Activated T-cell treated with anti-CD3 and anti-CD28 coated beads, Interleukin-2, amount 50 U/mL, for 72 hours (primary cell): ENCODE measurements around the gene LINC00305. TPM values are rescaled to one million over a fixed set of nuclear protein-coding genes. Genes with fewer than 3 reads are reported as not detected.

Experiments used
- ATAC-seq, 2 donors: fragments of 150-1000 bp; cut with Tn5 transposase; replicated peaks in 1 of 2; 2 replicates each; pipeline ENCODE4 v1.10.0; 2021; ENCODE audit warnings: moderate library complexity in 2 of 2, mild to moderate bottlenecking in 1 of 2
- DNase-seq, 2 donors: peaks; one replicate each; pipeline ENCODE4 v3.0.0; 2021 to 2022; ENCODE audit warnings: mixed read lengths in 1 of 2
- H3K27ac Mint-ChIP-seq: one replicate; pipeline ENCODE4 v1.8.0; 2022; ENCODE audit warnings: mild to moderate bottlenecking, moderate library complexity, mixed read lengths
- H3K27me3 Mint-ChIP-seq: one replicate; pipeline ENCODE4 v1.8.0; 2022; ENCODE audit warnings: low read depth, mixed read lengths
- H3K36me3 Mint-ChIP-seq, 2 donors: one replicate each; pipeline ENCODE4 v1.8.0; 2022; ENCODE audit warnings: mixed read lengths in 2 of 2, mild to moderate bottlenecking in 1 of 2; ENCODE audit not compliant: insufficient read depth in 2 of 2
- H3K4me1 Mint-ChIP-seq: one replicate; pipeline ENCODE4 v1.8.0; 2022; ENCODE audit warnings: low read depth, mixed read lengths
- H3K4me3 Mint-ChIP-seq, 2 donors: one replicate each; pipeline ENCODE4 v1.8.0; 2022; ENCODE audit warnings: mild to moderate bottlenecking in 2 of 2, mixed read lengths in 2 of 2, moderate library complexity in 2 of 2
- H3K9me3 Mint-ChIP-seq, 2 donors: one replicate each; pipeline ENCODE4 v1.8.0; 2022; ENCODE audit warnings: mixed read lengths in 2 of 2
- total RNA-seq, 2 donors: library from RNA; stranded (reverse); gene quantifications; one replicate each; pipeline ENCODE4 v1.2.3, GENCODE V29; 2022

LINC00305 gene
- total RNA-seq, 2 donors from 2014 or later = not detected

DNA sequence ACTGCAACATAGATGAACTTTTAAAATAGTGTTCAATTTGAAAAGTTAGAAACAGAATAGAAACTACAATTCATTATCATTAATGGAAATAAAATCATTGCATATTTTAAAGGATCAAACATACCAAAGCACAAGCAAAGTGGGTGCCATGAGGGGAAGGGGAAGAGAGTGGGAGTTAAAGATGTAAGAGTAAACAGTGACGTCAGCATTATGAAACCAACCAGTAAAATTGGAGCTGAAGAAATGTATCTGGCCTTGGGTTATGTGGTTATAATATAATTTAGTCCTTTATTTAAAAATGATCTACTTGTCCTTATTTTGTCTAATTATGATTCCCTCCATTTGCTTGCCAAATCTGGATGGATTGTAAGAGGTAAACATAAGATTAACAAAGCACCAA is 6.0 kb downstream of the LINC00305 start:
- Mint-ChIP-seq H3K9me3 (peaks cover 0 to 2% of the 10 kb centered on the region in 2 donors), H3K27ac (no peak overlapping the region), H3K4me1 (no peaks in the 10 kb centered on the region), H3K27me3 (no peaks in the 10 kb centered on the region), H3K36me3 (no peaks in the 10 kb centered on the region), H3K4me3 (no peak overlapping the region)
- DNase-seq (no peak), ATAC-seq (no peak)

DNA sequence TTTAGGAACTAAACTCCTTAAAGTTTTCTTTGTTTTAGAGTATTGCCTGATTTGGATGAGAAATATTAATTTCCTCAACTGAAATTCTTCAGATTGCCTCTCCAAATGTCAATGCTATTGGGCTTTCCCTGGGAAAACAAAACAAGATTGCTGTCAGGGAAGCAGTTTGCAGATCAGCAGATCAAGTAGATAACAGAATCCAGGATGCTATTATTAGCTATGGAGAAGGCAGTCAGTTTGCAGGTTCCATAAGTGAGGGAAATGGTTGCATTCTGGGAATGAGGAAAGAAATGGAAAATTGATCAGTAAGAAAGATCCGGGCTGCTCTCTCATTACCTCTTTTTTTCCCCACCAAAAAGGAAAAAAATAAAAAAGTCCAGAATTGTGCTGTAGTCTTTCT is 11.0 kb downstream of the LINC00305 start:
- Mint-ChIP-seq H3K27ac (no peak overlapping the region), H3K27me3 (no peaks in the 10 kb centered on the region), H3K9me3 (peaks cover 0 to 2% of the 10 kb centered on the region in 2 donors), H3K4me3 (no peak overlapping the region), H3K4me1 (no peaks in the 10 kb centered on the region), H3K36me3 (no peaks in the 10 kb centered on the region)
- ATAC-seq = no peak
- no peak for DNase-seq

DNA sequence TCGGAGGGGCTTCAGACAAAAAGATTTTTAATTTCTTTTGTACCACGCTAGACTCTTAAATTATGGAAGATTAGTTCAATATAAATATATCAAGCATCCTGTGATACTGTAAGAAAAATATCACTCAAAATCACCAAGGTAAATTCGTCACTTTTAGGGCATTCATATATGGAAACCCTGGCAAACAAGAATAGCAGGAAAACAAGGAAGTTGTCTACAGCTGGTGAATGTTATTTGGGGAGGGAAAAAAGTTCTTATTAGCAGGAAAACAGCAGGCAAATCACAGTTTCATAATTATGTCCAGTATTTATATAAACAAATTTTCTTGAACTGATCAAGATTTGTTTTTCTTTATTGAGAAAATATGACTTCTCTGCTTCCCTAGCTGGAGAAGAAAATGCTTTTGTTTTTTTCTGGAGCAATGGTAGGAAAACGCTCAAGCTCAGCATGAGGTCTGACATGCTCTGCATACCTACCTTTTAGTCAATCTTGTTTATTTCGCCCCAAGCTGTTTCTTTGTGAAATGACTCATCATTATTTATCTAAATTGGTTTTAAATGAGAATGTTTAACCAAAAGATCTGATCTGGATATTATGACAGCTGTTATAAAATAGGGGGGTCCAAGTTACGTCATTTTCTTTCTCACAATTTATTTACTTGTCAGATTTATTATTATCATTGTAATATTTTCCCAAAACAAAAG is 14.7 kb downstream of the LINC00305 start:
- ATAC-seq (no peak), DNase-seq (no peak)
- Mint-ChIP-seq H3K4me3 (no peak overlapping the region), H3K9me3 (no peaks in the 10 kb centered on the region), H3K4me1 (no peaks in the 10 kb centered on the region), H3K27me3 (no peaks in the 10 kb centered on the region), H3K27ac (no peak overlapping the region), H3K36me3 (no peaks in the 10 kb centered on the region)

DNA sequence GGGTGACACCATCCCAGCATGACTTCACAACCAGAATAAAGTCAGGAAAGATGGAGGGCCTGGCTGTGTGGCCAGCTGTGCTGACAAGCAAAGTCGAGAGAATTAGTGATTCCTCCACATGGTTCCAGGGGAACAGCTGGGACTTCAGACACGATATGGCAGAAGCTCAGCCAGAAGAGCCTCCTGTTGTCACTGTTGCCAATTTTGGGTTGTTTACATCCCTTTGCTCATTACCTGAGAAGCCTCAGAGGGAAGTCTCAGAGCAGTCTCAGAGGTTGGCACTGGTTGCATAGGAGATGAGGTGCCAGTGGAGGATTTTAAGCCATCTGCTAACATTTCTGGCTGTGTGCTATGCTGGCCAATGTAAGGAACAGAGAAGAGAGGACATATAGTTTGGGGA is 16.0 kb downstream of the LINC00305 start:
- H3K27me3 Mint-ChIP-seq = no peaks in the 10 kb centered on the region
- no peak overlapping the region for H3K27ac Mint-ChIP-seq
- H3K36me3 Mint-ChIP-seq = no peaks in the 10 kb centered on the region
- no peaks in the 10 kb centered on the region for H3K9me3 Mint-ChIP-seq
- DNase-seq (no peak), ATAC-seq (no peak)
- no peaks in the 10 kb centered on the region for H3K4me1 Mint-ChIP-seq
- no peak overlapping the region for H3K4me3 Mint-ChIP-seq

DNA sequence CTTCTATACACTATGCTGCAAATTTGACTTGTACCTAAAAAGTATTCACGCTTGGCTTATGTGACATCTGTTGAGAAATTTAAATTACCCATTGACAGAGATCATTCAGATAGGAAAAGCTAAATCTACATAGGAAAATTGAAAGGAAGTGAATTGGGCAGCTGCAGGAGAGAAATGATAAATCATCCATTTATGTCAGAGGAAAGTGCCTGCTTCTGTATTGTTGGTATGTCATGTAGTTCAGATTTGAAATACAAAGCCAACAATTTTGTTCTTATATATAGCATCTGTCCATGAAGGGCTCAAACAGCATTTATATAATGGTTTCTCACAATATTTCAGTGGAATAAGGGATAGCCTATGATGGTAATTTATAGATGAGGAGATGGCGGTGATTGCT is 17.6 kb downstream of the LINC00305 start:
- H3K27ac Mint-ChIP-seq = no peak overlapping the region
- H3K27me3 Mint-ChIP-seq = no peaks in the 10 kb centered on the region
- no peak overlapping the region for H3K4me3 Mint-ChIP-seq
- H3K4me1 Mint-ChIP-seq = no peaks in the 10 kb centered on the region
- no peak for ATAC-seq
- no peak for DNase-seq
- no peaks in the 10 kb centered on the region for H3K9me3 Mint-ChIP-seq
- no peaks in the 10 kb centered on the region for H3K36me3 Mint-ChIP-seq

DNA sequence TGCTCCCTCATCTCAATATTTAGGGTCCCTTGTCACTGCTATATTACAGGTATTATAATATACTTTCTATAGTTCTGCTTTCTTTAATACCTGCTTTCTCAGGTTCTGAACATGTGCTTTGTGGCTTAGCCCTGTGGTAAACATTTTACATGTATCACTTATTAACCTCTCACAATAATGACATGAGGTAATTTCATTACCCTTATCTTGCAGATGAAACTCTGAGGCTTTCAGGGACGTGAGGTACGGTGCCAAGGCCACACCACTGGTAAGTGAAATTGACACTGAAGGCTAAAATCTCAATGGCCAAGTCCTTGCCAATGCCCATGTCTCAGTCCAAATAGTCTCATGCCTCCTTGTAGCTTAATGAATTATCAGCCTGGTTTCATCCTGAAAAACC is 21.7 kb downstream of the LINC00305 start:
- Mint-ChIP-seq H3K4me3 (no peak overlapping the region), H3K27me3 (no peaks in the 10 kb centered on the region), H3K36me3 (no peaks in the 10 kb centered on the region), H3K27ac (no peak overlapping the region), H3K9me3 (no peaks in the 10 kb centered on the region), H3K4me1 (no peaks in the 10 kb centered on the region)
- no peak for DNase-seq
- ATAC-seq = no peak

DNA sequence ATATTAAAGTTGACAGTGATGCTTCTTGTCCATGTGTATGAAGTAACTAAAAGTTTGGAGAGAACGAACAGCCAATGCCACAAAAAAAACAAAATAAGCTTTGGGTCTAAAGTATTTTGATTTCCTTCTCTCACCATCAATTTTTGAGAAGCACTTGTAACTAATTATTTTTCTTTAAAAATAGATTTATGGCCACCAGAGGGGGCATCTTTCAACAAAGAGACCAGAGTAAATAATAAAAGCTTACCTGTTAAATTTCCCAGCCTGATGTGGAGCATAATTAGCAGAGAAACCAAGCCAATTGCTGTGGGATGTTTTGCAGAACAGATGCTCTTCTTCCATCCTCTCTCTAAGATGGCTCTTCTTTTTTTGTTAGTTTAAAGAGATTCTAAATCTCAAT is 29.0 kb downstream of the LINC00305 start:
- H3K27me3 Mint-ChIP-seq = no peaks in the 10 kb centered on the region
- no peak overlapping the region for H3K27ac Mint-ChIP-seq
- H3K4me1 Mint-ChIP-seq = no peaks in the 10 kb centered on the region
- no peaks in the 10 kb centered on the region for H3K36me3 Mint-ChIP-seq
- DNase-seq (no peak), ATAC-seq (no peak)
- no peak overlapping the region for H3K4me3 Mint-ChIP-seq
- H3K9me3 Mint-ChIP-seq = no peaks in the 10 kb centered on the region

DNA sequence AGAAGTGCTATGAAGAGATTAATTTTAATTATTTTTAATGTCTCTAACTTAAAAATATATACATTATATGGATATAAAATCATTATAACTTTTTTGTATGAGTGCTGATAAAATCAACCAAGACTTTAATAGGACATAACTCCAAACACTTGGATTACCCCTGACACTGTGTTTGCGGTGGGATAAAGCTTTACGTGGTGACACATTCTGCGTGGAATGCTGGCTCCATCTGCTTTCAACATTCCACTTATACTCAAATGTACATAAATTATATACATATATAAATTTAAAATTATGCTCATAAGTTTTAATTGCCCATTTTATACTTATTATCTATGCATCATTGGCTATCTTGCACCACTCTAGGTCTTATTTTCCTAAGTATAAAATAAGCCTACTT is 30.5 kb downstream of the LINC00305 start:
- H3K27ac Mint-ChIP-seq = no peak overlapping the region
- DNase-seq = no peak
- H3K27me3 Mint-ChIP-seq = no peaks in the 10 kb centered on the region
- H3K9me3 Mint-ChIP-seq = no peaks in the 10 kb centered on the region
- no peaks in the 10 kb centered on the region for H3K4me1 Mint-ChIP-seq
- H3K4me3 Mint-ChIP-seq = no peak overlapping the region
- H3K36me3 Mint-ChIP-seq = no peaks in the 10 kb centered on the region
- no peak for ATAC-seq

DNA sequence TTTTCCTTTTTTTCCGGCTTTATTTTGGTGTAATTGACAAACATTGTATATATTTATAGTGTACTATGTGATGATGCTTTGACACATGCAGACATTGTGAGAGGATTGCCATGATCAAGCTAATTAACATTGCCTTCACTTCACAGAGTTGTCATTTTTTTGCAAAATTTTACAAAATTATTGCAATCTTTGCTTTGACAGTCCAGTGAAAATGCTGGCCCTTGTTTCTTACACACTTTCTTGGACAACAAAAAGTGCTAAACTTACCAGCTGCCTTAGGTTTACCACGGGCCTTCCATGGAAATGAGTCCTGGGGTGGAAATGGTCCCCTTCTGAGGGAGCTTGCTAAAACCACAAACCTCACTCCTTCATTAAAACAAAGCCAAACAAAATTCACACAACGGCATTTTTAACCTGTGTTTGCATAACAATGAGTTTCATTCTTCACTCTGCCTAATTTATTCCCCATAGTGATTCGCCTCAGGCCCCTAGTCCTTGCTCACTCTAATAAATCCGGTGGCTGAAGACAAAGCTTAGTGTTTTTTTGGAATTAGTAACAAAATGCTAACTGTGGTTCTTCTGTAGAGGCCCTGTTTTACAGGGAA is 32.2 kb downstream of the LINC00305 start:
- no peak overlapping the region for H3K4me3 Mint-ChIP-seq
- H3K9me3 Mint-ChIP-seq = no peaks in the 10 kb centered on the region
- H3K36me3 Mint-ChIP-seq = no peaks in the 10 kb centered on the region
- H3K27me3 Mint-ChIP-seq = no peaks in the 10 kb centered on the region
- DNase-seq (no peak), ATAC-seq (no peak)
- H3K4me1 Mint-ChIP-seq = no peaks in the 10 kb centered on the region
- no peak overlapping the region for H3K27ac Mint-ChIP-seq

DNA sequence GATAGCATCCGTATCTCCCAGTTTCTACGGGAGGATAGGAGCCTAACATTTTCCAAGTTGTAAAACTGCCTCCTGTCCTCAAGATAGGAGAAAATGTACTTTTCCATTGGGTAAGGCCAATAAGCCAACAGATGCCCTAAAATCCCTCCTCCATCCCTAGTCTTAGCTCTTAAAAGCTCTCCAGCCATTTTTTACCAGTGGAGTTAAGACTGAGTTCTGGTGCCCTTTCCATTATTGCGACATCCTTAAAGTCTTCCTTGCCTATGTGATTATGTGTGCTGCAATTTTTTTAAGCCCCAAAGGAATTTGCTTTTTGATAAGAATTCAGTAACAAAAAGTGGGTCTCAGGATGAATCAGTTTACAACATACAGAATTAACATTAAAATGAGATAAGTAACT is 33.0 kb downstream of the LINC00305 start:
- ATAC-seq = no peak
- Mint-ChIP-seq H3K27ac (no peak overlapping the region), H3K4me3 (no peak overlapping the region), H3K27me3 (no peaks in the 10 kb centered on the region), H3K36me3 (no peaks in the 10 kb centered on the region), H3K4me1 (no peaks in the 10 kb centered on the region), H3K9me3 (no peaks in the 10 kb centered on the region)
- no peak for DNase-seq

DNA sequence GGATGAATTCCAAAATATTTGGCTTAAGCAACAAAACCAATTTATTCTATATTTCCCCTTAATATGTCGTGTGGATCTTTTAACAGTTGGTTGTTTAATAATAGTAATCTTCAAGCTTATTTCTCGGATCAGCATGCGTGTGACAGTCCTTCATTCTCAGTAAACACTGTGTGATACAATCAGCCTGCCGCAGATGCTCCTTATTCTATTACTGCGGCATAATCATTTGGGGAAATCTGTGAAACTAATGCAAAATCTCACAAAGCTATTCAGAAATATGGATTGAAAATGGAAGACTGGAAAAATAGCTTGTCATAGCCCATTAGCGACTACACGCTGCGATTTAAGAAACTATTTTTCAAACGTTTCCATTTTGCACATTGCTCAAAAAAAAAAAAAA is 36.9 kb downstream of the LINC00305 start:
- Mint-ChIP-seq H3K4me3 (no peak overlapping the region), H3K27me3 (no peaks in the 10 kb centered on the region), H3K4me1 (no peaks in the 10 kb centered on the region), H3K36me3 (no peaks in the 10 kb centered on the region), H3K9me3 (peaks cover 0 to 1% of the 10 kb centered on the region in 2 donors), H3K27ac (no peak overlapping the region)
- DNase-seq (no peak), ATAC-seq (no peak)

DNA sequence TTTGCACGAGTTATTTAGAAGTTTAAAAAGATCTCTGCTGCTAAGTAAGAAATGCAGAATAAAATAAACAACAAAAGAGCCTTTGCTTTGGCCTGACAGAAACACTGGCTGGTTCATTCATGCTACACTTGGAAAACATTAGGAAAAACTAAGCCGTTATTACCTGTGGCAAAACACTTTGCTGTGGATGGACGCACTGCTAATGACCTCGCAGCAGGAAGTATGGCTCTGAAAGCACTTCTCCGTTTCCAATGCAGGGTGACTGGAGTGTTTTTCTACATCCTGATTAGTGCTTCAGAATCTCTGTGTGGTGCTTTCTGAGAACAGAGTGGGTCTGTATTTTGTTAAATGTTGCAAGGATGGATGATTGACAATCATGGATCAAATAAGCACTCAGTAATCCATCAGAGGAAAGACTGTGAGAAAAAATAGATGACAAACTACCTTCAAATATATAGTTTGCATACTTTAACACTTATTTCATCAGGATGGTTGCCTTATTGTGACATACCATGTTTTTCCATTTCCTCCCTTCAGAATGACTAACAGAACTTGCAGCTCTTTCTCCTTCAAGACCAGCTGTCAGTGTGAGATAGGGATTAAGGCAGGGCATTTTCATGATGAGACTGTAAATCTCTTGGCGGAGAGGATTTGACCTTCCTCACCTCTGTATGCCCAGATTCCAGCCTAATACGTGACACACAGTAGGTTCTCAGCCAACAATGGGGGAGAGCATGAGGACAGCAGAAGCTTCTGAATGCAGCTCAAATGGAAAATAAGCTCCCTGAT is 38.0 kb downstream of the LINC00305 start:
- Mint-ChIP-seq H3K9me3 (peaks cover 0 to 1% of the 10 kb centered on the region in 2 donors), H3K4me1 (no peaks in the 10 kb centered on the region)

DNA sequence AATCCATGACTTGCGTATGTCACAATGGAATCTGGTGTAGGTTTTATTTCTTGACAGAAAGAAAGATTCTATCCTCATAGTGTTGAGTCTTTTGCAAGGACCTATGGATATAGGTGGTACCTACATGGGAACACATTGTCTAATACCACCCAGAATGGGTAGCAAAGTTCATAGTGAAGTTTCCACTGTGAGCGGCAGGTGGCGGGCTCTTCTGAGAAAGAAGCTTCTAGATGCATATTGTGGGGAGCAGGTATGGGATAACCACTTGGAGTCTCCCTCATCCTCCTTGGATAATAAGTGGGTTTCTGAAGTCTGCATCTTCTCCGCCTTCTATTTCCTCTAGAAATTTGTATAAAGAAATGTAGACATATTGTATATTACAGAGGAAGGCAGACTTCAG is 44.9 kb downstream of the LINC00305 start:
- ATAC-seq (no peak), DNase-seq (no peak)
- Mint-ChIP-seq H3K9me3 (peaks cover 0 to 1% of the 10 kb centered on the region in 2 donors), H3K27me3 (no peaks in the 10 kb centered on the region), H3K27ac (no peak overlapping the region), H3K4me1 (no peaks in the 10 kb centered on the region), H3K36me3 (no peaks in the 10 kb centered on the region), H3K4me3 (no peak overlapping the region)

More for the DNA sequence above, 38.0 kb downstream of the LINC00305 start:
- Mint-ChIP-seq H3K27me3 (no peaks in the 10 kb centered on the region), H3K4me3 (no peak overlapping the region), H3K27ac (no peak overlapping the region), H3K36me3 (no peaks in the 10 kb centered on the region)
- no peak for ATAC-seq
- DNase-seq = no peak
